Thoracic aorta (tissue), 2 donors: ENCODE measurements around the gene MCHR1. TPM values are rescaled to one million over a fixed set of nuclear protein-coding genes. Genes with fewer than 3 reads are reported as not detected.

Experiments
- total RNA-seq, 2 donors: library from RNA; depleted of rRNA; stranded (reverse); fragments of >200 nt; gene quantifications; one replicate each; pipeline versions ENCODE4 v1.1.0 to v1.2.3, GENCODE V29; 2016

MCHR1 gene
- total RNA-seq, 2 donors from 2014 or later: 0.41 TPM; not detected in 1

Other genes with a start within 250 kb of the MCHR1 start
- 100 to 1,000 TPM in 1 of 2 donors, 10 to 100 TPM in 1; 71.8 to 129 TPM for gene MRTFA, start 42.8 kb upstream of the MCHR1 start, total RNA-seq
- gene SLC25A17, start 139.9 kb downstream of the MCHR1 start, total RNA-seq: 10 to 100 TPM; 14.4 to 17.9 TPM
- 100 to 1,000 TPM; 105 to 107 TPM for gene ST13, start 177.2 kb downstream of the MCHR1 start, total RNA-seq
- gene XPNPEP3, start 177.7 kb downstream of the MCHR1 start, total RNA-seq: 1 to 10 TPM; 5.6 to 9.9 TPM
- not detected for gene DNAJB7, start 182.6 kb downstream of the MCHR1 start, total RNA-seq